Dedifferentiated amniotic fluid mesenchymal stem cell (primary cell): ENCODE measurements around the gene GFRA3.

ENCODE experiments used
- DNase-seq: peaks from one replicate; pipeline ENCODE4 v3.0.0-alpha.2; 2016; ENCODE audit errors: extremely low spot score

The GFRA3 gene

GRCh38 chr5:138246822-138247221, 27.6 kb downstream of the GFRA3 start:
- no peak for DNase-seq

- DNase-seq, result no peak
These were observed 28.1 kb downstream of the GFRA3 start for GRCh38 chr5:138246334-138246733.

GRCh38 chr5:138245717-138246116, 28.7 kb downstream of the GFRA3 start:
- no peak for DNase-seq

- no peak for DNase-seq
These were observed 30.6 kb downstream of the GFRA3 start for GRCh38 chr5:138243794-138244193.

- no peak for DNase-seq
These were observed 32.5 kb downstream of the GFRA3 start for GRCh38 chr5:138241688-138242571.

GRCh38 chr5:138240650-138241385, 33.6 kb downstream of the GFRA3 start:
- DNase-seq, result no peak

- no peak for DNase-seq
These were observed 36.4 kb downstream of the GFRA3 start for GRCh38 chr5:138238034-138238433.

GRCh38 chr5:138234651-138235050, 39.8 kb downstream of the GFRA3 start:
- no peak for DNase-seq

GRCh38 chr5:138233280-138233679, 41.1 kb downstream of the GFRA3 start:
- no peak for DNase-seq

GRCh38 chr5:138230981-138231589, 43.3 kb downstream of the GFRA3 start:
- DNase-seq, result no peak

GRCh38 chr5:138230261-138230660, 44.2 kb downstream of the GFRA3 start:
- no peak for DNase-seq

GRCh38 chr5:138229387-138229786, 45.0 kb downstream of the GFRA3 start:
- DNase-seq, result no peak

- DNase-seq, result no peak
These were observed 47.5 kb downstream of the GFRA3 start for GRCh38 chr5:138226910-138227309.

GRCh38 chr5:138224712-138225111, 49.7 kb downstream of the GFRA3 start:
- DNase-seq, result no peak

- no peak for DNase-seq
These were observed 50.9 kb downstream of the GFRA3 start for GRCh38 chr5:138223532-138223931.

- DNase-seq, result no peak
These were observed 57.6 kb downstream of the GFRA3 start for GRCh38 chr5:138216799-138217198.

- peak; percentile 99 for DNase-seq
These were observed 61.0 kb downstream of the GFRA3 start, which contains the start of gene CDC23 for GRCh38 chr5:138213161-138214029. Gene CDC23, minus strand, starts transcription at chr5:138213323. Its CDS starts 11 bp downstream, at chr5:138213312.

GRCh38 chr5:138212828-138213160, 61.6 kb downstream of the GFRA3 start:
- DNase-seq, result peak; percentile 17

GRCh38 chr5:138210985-138211384, 63.4 kb downstream of the GFRA3 start:
- DNase-seq, result no peak
